Bone marrow (tissue), 2 donors: Measurements from ENCODE around the gene ZNF621.
"Not testable (repeated sequence)": the region's sequence is repeated elsewhere in the genome, so short reads cannot be mapped to it uniquely, and the experiment has no call there.

Experiments
- DNase-seq, 2 donors: peaks; one replicate each; lab custom pipeline; 2025; lab: John Stamatoyannopoulos, UW

Gene ZNF621

GRCh38 chr3:40546816-40547215, 22.1 kb downstream of the ZNF621 start:
- DNase-seq, result no peak

GRCh38 chr3:40550167-40550566, 25.4 kb downstream of the ZNF621 start:
- no peak for DNase-seq

- no peak for DNase-seq
Observed at GRCh38 chr3:40557575-40558161, 32.9 kb downstream of the ZNF621 start.

GRCh38 chr3:40562482-40562881, 37.7 kb downstream of the ZNF621 start:
- not testable (repeated sequence) for DNase-seq

- not testable (repeated sequence) for DNase-seq
Observed at GRCh38 chr3:40565629-40566028, 40.9 kb downstream of the ZNF621 start.

GRCh38 chr3:40566694-40567093, 41.9 kb downstream of the ZNF621 start:
- DNase-seq, result no peak

GRCh38 chr3:40572588-40572987, 47.8 kb downstream of the ZNF621 start:
- DNase-seq, result no peak

- DNase-seq, result no peak
Observed at GRCh38 chr3:40574050-40574449, 49.3 kb downstream of the ZNF621 start.

GRCh38 chr3:40574661-40575060, 49.9 kb downstream of the ZNF621 start:
- DNase-seq, result no peak

GRCh38 chr3:40576396-40576795, 51.6 kb downstream of the ZNF621 start:
- DNase-seq, result no peak

GRCh38 chr3:40580494-40581091, 55.8 kb downstream of the ZNF621 start:
- peak; percentile 7 to 47 for DNase-seq

GRCh38 chr3:40581166-40581565, 56.4 kb downstream of the ZNF621 start:
- DNase-seq, result no peak

GRCh38 chr3:40582401-40583027, 57.8 kb downstream of the ZNF621 start:
- DNase-seq, result no peak

GRCh38 chr3:40583691-40584090, 58.9 kb downstream of the ZNF621 start:
- DNase-seq, result no peak

GRCh38 chr3:40584625-40585189, 59.9 kb downstream of the ZNF621 start:
- DNase-seq, result peak; percentile 51 to 58

- DNase-seq, result no peak
Observed at GRCh38 chr3:40585381-40586016, 60.7 kb downstream of the ZNF621 start.

GRCh38 chr3:40586901-40587300, 62.1 kb downstream of the ZNF621 start:
- DNase-seq, result no peak

- no peak for DNase-seq
Observed at GRCh38 chr3:40588406-40588805, 63.6 kb downstream of the ZNF621 start.
